ENCODE measurements around the gene APBA2.

The APBA2 gene

DNA sequence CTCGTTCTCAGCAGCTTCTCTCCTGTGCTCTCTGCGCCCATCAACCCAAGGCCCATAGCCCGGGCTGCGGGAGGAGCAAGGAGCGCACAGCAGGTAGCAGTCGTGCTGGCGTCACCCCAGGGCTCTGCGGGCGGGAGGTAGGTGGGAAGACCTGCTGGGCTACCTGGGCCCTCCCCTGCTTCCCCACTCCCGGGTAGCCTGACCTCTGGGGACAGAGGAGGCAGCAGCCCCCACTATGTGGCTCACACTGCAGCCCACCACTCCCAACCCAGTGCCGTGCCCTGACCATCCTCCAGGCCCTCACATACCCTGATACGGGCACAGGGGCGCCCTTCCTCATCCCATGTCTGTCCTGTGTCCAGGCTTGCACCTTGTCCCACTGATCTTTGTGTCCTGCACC, 212.9 kb downstream of the APBA2 start:
- Histone ChIP-seq H3K9ac (ENCODE audit: low read depth, low read length, poor library complexity, severe bottlenecking) (no peak overlapping the region), H4K20me1 (ENCODE audit: insufficient read depth, low read length, poor library complexity, severe bottlenecking) (no peaks in the 10 kb centered on the region), H3K27me3 (ENCODE audit: insufficient read depth, low read length, poor library complexity, severe bottlenecking) (no peaks in the 10 kb centered on the region), H3F3A (ENCODE audit: low read depth) (no peaks in the 10 kb centered on the region), H3K36me3 (ENCODE audit: insufficient read depth, low read length) (peaks cover 83% of the 10 kb centered on the region; the same call in 1 of the 2 replicates), H3K9me3 (ENCODE audit: insufficient read depth, low read depth, low read length) (no peaks in the 10 kb centered on the region), H3K4me2 (ENCODE audit: low read depth, low read length, poor library complexity, severe bottlenecking) (no peak overlapping the region), H3K4me3 (ENCODE audit: low read length, poor library complexity, severe bottlenecking) (no peak overlapping the region), H3K9me2 (replicated peaks; ENCODE audit: low read depth, low read length) (no peaks in the 10 kb centered on the region), H3K4me1 (ENCODE audit: insufficient read depth, low read length, poor library complexity, severe bottlenecking) (no peaks in the 10 kb centered on the region), H2AFZ (ENCODE audit: low read length) (no peak overlapping the region), H3K79me2 (ENCODE audit: insufficient read depth, low read length) (no peaks in the 10 kb centered on the region)
- TF ChIP-seq, protein P1, sequence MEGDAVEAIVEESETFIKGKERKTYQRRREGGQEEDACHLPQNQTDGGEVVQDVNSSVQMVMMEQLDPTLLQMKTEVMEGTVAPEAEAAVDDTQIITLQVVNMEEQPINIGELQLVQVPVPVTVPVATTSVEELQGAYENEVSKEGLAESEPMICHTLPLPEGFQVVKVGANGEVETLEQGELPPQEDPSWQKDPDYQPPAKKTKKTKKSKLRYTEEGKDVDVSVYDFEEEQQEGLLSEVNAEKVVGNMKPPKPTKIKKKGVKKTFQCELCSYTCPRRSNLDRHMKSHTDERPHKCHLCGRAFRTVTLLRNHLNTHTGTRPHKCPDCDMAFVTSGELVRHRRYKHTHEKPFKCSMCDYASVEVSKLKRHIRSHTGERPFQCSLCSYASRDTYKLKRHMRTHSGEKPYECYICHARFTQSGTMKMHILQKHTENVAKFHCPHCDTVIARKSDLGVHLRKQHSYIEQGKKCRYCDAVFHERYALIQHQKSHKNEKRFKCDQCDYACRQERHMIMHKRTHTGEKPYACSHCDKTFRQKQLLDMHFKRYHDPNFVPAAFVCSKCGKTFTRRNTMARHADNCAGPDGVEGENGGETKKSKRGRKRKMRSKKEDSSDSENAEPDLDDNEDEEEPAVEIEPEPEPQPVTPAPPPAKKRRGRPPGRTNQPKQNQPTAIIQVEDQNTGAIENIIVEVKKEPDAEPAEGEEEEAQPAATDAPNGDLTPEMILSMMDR (conservative IDR thresholded peaks at IDR 0.05; ENCODE audit: low read length), result no peak
- no peak for TF ChIP-seq EZH2phosphoT487 (IDR thresholded peaks at IDR 0.05; ENCODE audit: borderline replicate concordance)

DNA sequence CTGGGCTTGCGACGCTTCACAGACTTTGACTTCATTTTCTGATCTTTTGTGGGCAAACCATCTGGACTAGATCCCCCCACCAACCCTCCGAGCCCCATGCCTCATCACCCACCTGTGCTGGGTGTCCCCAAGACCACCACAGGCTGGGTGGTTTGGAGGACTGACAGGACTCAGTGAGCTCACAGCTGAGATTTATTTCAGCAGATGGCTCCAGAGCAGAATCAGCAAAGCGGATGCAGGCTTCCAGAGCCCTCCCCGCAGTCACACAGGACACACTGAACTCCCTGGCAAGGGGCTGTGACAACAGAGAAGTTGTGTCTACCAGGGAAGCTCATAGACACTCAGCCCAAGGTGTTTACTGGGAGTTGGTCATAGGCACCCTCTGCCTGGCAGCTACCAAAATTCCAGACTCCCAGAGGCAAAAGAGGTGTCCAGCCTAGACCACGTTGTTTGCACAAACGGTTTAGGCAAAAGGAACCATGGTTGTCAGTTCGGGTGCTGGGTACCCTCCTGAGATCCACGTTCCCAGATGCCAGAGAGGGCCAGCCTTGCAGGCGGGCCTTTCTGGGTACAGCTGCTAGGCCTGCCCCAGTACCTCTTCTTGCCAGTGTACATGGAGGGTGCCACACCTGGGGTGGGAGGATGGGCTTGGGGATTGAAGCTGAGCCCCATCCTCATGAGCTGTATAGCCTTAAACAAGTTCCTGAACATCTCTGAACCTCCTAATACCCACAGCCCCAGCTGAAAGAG, 213.5 kb downstream of the APBA2 start:
- Histone ChIP-seq H3K36me3 (ENCODE audit: insufficient read depth, low read length) (peaks cover 83% of the 10 kb centered on the region; the same call in 1 of the 2 replicates), H3K4me1 (ENCODE audit: insufficient read depth, low read length, poor library complexity, severe bottlenecking) (no peaks in the 10 kb centered on the region), H3K4me2 (ENCODE audit: low read depth, low read length, poor library complexity, severe bottlenecking) (no peak overlapping the region), H3K9me2 (replicated peaks; ENCODE audit: low read depth, low read length) (no peaks in the 10 kb centered on the region), H3K4me3 (ENCODE audit: low read length, poor library complexity, severe bottlenecking) (no peak overlapping the region), H3K79me2 (ENCODE audit: insufficient read depth, low read length) (no peaks in the 10 kb centered on the region), H2AFZ (ENCODE audit: low read length) (no peak overlapping the region), H3K27me3 (ENCODE audit: insufficient read depth, low read length, poor library complexity, severe bottlenecking) (no peaks in the 10 kb centered on the region), H3K9me3 (ENCODE audit: insufficient read depth, low read depth, low read length) (no peaks in the 10 kb centered on the region), H3K9ac (ENCODE audit: low read depth, low read length, poor library complexity, severe bottlenecking) (no peak overlapping the region), H3F3A (ENCODE audit: low read depth) (no peaks in the 10 kb centered on the region), H4K20me1 (ENCODE audit: insufficient read depth, low read length, poor library complexity, severe bottlenecking) (no peaks in the 10 kb centered on the region)
- TF ChIP-seq, protein P1 (conservative IDR thresholded peaks at IDR 0.05; ENCODE audit: low read length), result no peak
- TF ChIP-seq EZH2phosphoT487 (IDR thresholded peaks at IDR 0.05; ENCODE audit: borderline replicate concordance), result no peak

DNA sequence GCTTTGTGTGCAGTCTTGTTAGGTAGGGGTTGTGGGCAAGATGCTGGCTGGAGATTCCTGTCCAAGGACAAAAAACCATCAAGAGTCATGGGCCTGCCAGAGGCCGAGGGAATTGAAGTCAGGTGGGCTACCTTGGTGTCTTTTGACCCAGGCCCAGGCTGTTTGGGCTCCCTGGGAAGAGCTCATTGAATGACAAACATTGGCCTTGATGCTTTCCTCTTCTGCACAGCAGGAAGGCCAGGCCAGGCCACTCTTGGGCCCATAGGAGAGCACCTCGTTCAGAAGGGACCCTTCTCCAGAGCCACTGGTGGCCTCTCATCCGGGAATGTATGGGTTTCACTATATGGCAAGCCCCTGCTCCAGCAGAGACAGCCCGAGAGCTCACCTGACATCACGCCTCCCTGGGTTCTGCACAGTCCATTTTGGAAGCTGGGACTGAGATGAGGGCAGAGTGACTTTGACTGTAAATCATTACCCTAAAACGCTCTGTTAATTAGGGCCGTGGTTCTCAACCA, 214.8 kb downstream of the APBA2 start:
- Histone ChIP-seq H3F3A (ENCODE audit: low read depth) (no peaks in the 10 kb centered on the region), H3K4me1 (ENCODE audit: insufficient read depth, low read length, poor library complexity, severe bottlenecking) (no peaks in the 10 kb centered on the region), H3K9me2 (replicated peaks; ENCODE audit: low read depth, low read length) (no peaks in the 10 kb centered on the region), H3K4me3 (ENCODE audit: low read length, poor library complexity, severe bottlenecking) (no peak overlapping the region), H4K20me1 (ENCODE audit: insufficient read depth, low read length, poor library complexity, severe bottlenecking) (no peaks in the 10 kb centered on the region), H3K9me3 (ENCODE audit: insufficient read depth, low read depth, low read length) (no peaks in the 10 kb centered on the region), H2AFZ (ENCODE audit: low read length) (no peak overlapping the region), H3K27me3 (ENCODE audit: insufficient read depth, low read length, poor library complexity, severe bottlenecking) (no peaks in the 10 kb centered on the region), H3K79me2 (ENCODE audit: insufficient read depth, low read length) (no peaks in the 10 kb centered on the region), H3K4me2 (ENCODE audit: low read depth, low read length, poor library complexity, severe bottlenecking) (no peak overlapping the region), H3K9ac (ENCODE audit: low read depth, low read length, poor library complexity, severe bottlenecking) (no peak overlapping the region), H3K36me3 (ENCODE audit: insufficient read depth, low read length) (peaks cover 91% of the 10 kb centered on the region; the same call in 1 of the 2 replicates)
- no peak for TF ChIP-seq EZH2phosphoT487 (IDR thresholded peaks at IDR 0.05; ENCODE audit: borderline replicate concordance)
- TF ChIP-seq, protein P1 (conservative IDR thresholded peaks at IDR 0.05; ENCODE audit: low read length), result no peak
